Endothelial cell of umbilical vein (primary cell): Measurements from ENCODE around the gene PAK4. TPM values are rescaled to one million over a fixed set of nuclear protein-coding genes. Genes with fewer than 3 reads are reported as not detected.
A peak's percentile ranks its signal among the peaks of the same experiment; 100 is the strongest.

Source experiments
- BruUV-seq: library from RNA; stranded (reverse); fragments of 400-500 nt; replicated peaks from 2 replicates; lab custom pipeline; 2021; lab: Mats Ljungman, UMichigan
- CTCF ChIA-PET: fragments of 300-600, 350-600 bp; sonication (Branson Sonifier 250); formaldehyde crosslinking; loops from one replicate; lab custom pipeline; 2021; ENCODE audit warnings: antibody characterized with exemption, inconsistent platforms; lab: Charles Lee
- POLR2A ChIA-PET: fragments of 300-600, 350-600 bp; sonication (Branson Sonifier 250); formaldehyde crosslinking; loops from one replicate; lab custom pipeline; 2021; ENCODE audit warnings: antibody characterized with exemption, inconsistent platforms; lab: Charles Lee
- DNase-seq: peaks from one replicate; pipeline ENCODE4 v3.0.0-alpha.2; 2011; ENCODE audit warnings: low read depth, low spot score
- FAIRE-seq: peaks from 2 replicates; lab custom pipeline; 2011; peaks lifted over from hg19 to GRCh38; lab: Jason Lieb, UNC
- H2AFZ ChIP-seq: 2 replicates; pipeline ENCODE4 v1.6.0; 2012; ENCODE audit warnings: low read depth, low read length, control low read depth, inconsistent platforms
- H3K27ac ChIP-seq: 2 replicates; pipeline ENCODE4 v1.5.1; 2011; ENCODE audit warnings: low read depth, mild to moderate bottlenecking, control low read depth, low read length, moderate library complexity; ENCODE audit not compliant: insufficient read depth
- H3K27me3 ChIP-seq, 2 experiments: 2 replicates each; pipeline versions ENCODE4 v1.6.0 to v1.6.1; 2011; ENCODE audit warnings: low read length in 2 of 2, mixed read lengths in 1 of 2; ENCODE audit not compliant: control insufficient read depth in 2 of 2, insufficient read depth in 2 of 2
- H3K36me3 ChIP-seq, 2 experiments: 2 replicates in 1 of 2; 3 replicates in 1 of 2; pipeline ENCODE4 v1.5.1; 2011; ENCODE audit warnings: low read length in 2 of 2, mild to moderate bottlenecking in 1 of 2, moderate library complexity in 1 of 2; ENCODE audit not compliant: control insufficient read depth in 2 of 2, insufficient read depth in 2 of 2; ENCODE audit errors: extremely low read depth in 1 of 2
- H3K4me1 ChIP-seq: 3 replicates; pipeline ENCODE4 v1.5.1; 2011; ENCODE audit warnings: mild to moderate bottlenecking, low read length; ENCODE audit not compliant: control insufficient read depth, insufficient read depth; ENCODE audit errors: extremely low read depth
- H3K4me2 ChIP-seq: 2 replicates; pipeline ENCODE4 v1.6.1; 2011; ENCODE audit warnings: low read length, control low read depth, mixed read lengths; ENCODE audit not compliant: insufficient read depth
- H3K4me3 ChIP-seq, 3 experiments: fragments of 200-600 bp in 1 of 3; sonication (generic), shearing (Covaris generic) in 1 of 3; replicated peaks in 1 of 3; 2 replicates each; pipeline ENCODE4 v1.5.1; 2011 to 2016; ENCODE audit warnings: control low read depth in 3 of 3, low read length in 3 of 3, mild to moderate bottlenecking in 2 of 3, inconsistent platforms in 1 of 3, low read depth in 1 of 3, moderate library complexity in 1 of 3; ENCODE audit not compliant: insufficient read depth in 1 of 3
- H3K79me2 ChIP-seq: 2 replicates; pipeline ENCODE4 v1.6.0; 2012; ENCODE audit warnings: low read length, inconsistent platforms; ENCODE audit not compliant: control insufficient read depth, insufficient read depth
- H3K9ac ChIP-seq: replicated peaks from 2 replicates; pipeline ENCODE3; 2011; ENCODE audit warnings: low read length, control low read depth; ENCODE audit not compliant: insufficient read depth; ENCODE audit errors: extremely low read depth
- H3K9me1 ChIP-seq: replicated peaks from 3 replicates; pipeline ENCODE4 v1.6.0; 2011; ENCODE audit warnings: mild to moderate bottlenecking, low read length; ENCODE audit not compliant: control insufficient read depth, insufficient read depth; ENCODE audit errors: extremely low read depth
- H3K9me3 ChIP-seq: replicated peaks from 2 replicates; pipeline ENCODE4 v1.5.1; 2012; ENCODE audit warnings: low read length, inconsistent platforms; ENCODE audit not compliant: control insufficient read depth, insufficient read depth
- H4K20me1 ChIP-seq: replicated peaks from 2 replicates; pipeline ENCODE3; 2011; ENCODE audit warnings: mild to moderate bottlenecking, low read length; ENCODE audit not compliant: control insufficient read depth, insufficient read depth; ENCODE audit errors: extremely low read depth
- EZH2 ChIP-seq: IDR thresholded peaks from 2 replicates; pipeline ENCODE4 v1.6.1; 2012; ENCODE audit warnings: borderline replicate concordance, low read depth, mild to moderate bottlenecking, moderate library complexity, low read length, inconsistent platforms; ENCODE audit not compliant: severe bottlenecking
- FOS ChIP-seq: IDR thresholded peaks from 2 replicates; pipeline ENCODE4 v1.6.1; 2011; ENCODE audit warnings: mild to moderate bottlenecking, low read length, moderate library complexity, borderline replicate concordance; ENCODE audit not compliant: insufficient read depth
- GATA2 ChIP-seq: IDR thresholded peaks from 2 replicates; pipeline ENCODE4 v1.7.0; 2011; ENCODE audit warnings: low read depth, mild to moderate bottlenecking, moderate library complexity, mixed read lengths, low read length; ENCODE audit not compliant: insufficient read length, insufficient read depth
- MYC ChIP-seq: IDR thresholded peaks from one replicate; pipeline ENCODE4 v1.6.1; 2011; ENCODE audit warnings: mild to moderate bottlenecking, low read depth, low read length
- POLR2A ChIP-seq: IDR thresholded peaks from 2 replicates; pipeline ENCODE4 v1.6.1; 2012; ENCODE audit warnings: low read depth, mild to moderate bottlenecking, control low read depth, low read length
- POLR2AphosphoS5 ChIP-seq: IDR thresholded peaks from 2 replicates; pipeline ENCODE4 v1.6.1; 2012; ENCODE audit warnings: low read depth, mild to moderate bottlenecking, control low read depth, low read length, moderate library complexity; ENCODE audit not compliant: insufficient read depth
- dilution Hi-C: fragments of 300-500 bp; cut with MboI; formaldehyde crosslinking; loops from one replicate; pipeline ENCODE4 v1.15.0; 2019; ENCODE audit warnings: low sequenced_read_pairs; ENCODE audit not compliant: extremely low pct_ligation_motif_present
- intact Hi-C: fragments of 100-400 bp; cut with micrococcal nuclease; formaldehyde crosslinking; loops from one replicate; pipeline ENCODE4 v1.10.0; 2022
- polyA plus RNA-seq, 4 experiments: library from polyadenylated mRNA; depleted of rRNA in 3 of 4; stranded (reverse) in 3 of 4; unstranded in 1 of 4; fragments of >200 nt; gene quantifications; 2 replicates each; pipeline versions ENCODE4 v1.2.1 to v1.2.3, GENCODE V29; 2011 to 2012; ENCODE audit warnings: missing spikeins in 1 of 4
- total RNA-seq: library from RNA; stranded (reverse); gene quantifications from 2 replicates; pipeline ENCODE4 v1.2.3, GENCODE V29; 2021

PAK4 gene
- total and polyA plus RNA-seq, 2 donors (not counting 3 experiments of a cell fraction or from before 2014, with no cell fraction given) = 39.8 to 55.4 TPM

GRCh38 chr19:39125199-39125553 lies 410 bp upstream of the PAK4 start:
- Histone ChIP-seq H3K4me1 (peaks cover 14% of the 10 kb centered on the region), H3K4me2 (peak overlapping the region; percentile 49), H3K79me2 (peaks cover 45% of the 10 kb centered on the region), H3K9me3 (no peaks in the 10 kb centered on the region), H4K20me1 (no peaks in the 10 kb centered on the region), H3K4me3 (peak overlapping the region in 2 of 3 experiments; percentile 11 to 85), H3K27me3 (no peaks in the 10 kb centered on the region), H3K9me1 (no peaks in the 10 kb centered on the region), H3K9ac (peak overlapping the region; percentile 1), H2AFZ (peak overlapping the region; percentile 74), H3K36me3 (no peaks in the 10 kb centered on the region), H3K27ac (no peak overlapping the region)
- no TSS peak for BruUV-seq
- FAIRE-seq (no peak), DNase-seq (no peak)
- no peak for TF ChIP-seq FOS
- no peak for TF ChIP-seq EZH2
- no peak for TF ChIP-seq POLR2AphosphoS5
- intact Hi-C loops = loop anchor here (1.0 to 10.0 kb wide), 4 partner anchors 19 to 410 kb away; partner anchors contain the start of genes EID2B, MED29, PAF1 and PLEKHG2
- ChIA-PET POLR2A (no interaction called here), CTCF (interaction anchor here (1.2 kb wide), 1 partner anchor 19 kb away, joined by 3 read pairs; no protein-coding TSS in a partner anchor)
- dilution Hi-C loops = no loop called here

- Histone ChIP-seq H3K9ac (peak overlapping the region; percentile 59), H3K9me1 (no peaks in the 10 kb centered on the region), H3K36me3 (no peaks in the 10 kb centered on the region), H2AFZ (no peak overlapping the region), H3K9me3 (no peaks in the 10 kb centered on the region), H3K27ac (peak overlapping the region; percentile 39), H3K79me2 (peaks cover 59% of the 10 kb centered on the region), H3K4me1 (peaks cover 26% of the 10 kb centered on the region), H4K20me1 (no peaks in the 10 kb centered on the region), H3K4me2 (peak overlapping the region; percentile 94), H3K27me3 (no peaks in the 10 kb centered on the region), H3K4me3 (peak overlapping the region; percentile 71 to 97 (median 85))
- TF ChIP-seq POLR2A (peak; percentile 21), GATA2 (no peak), MYC (no peak)
- POLR2A ChIA-PET = no interaction called here
- peak; percentile 77 for FAIRE-seq
- peak; percentile 30 for DNase-seq
- TSS peak; percentile 41 for BruUV-seq
- intact Hi-C loops (loop anchor here (5.0 to 10.0 kb wide), 2 partner anchors 266 to 408 kb away; partner anchors contain the start of genes EID2B, MED29 and PAF1), dilution Hi-C loops (no loop called here)
- CTCF ChIA-PET = interaction anchor here (0.7 to 1.2 kb wide), 4 partner anchors 15 to 136 kb away, joined by 3 to 4 read pairs (median 3); no protein-coding TSS in a partner anchor
These were observed 964 bp downstream of the PAK4 start for GRCh38 chr19:39126312-39127187.
